HFF-Myc (cell line): ENCODE results near the gene SRGAP3.

Experiments used
- DNase-seq: peaks from one replicate; pipeline ENCODE4 v3.0.0-alpha.2; 2011; ENCODE audit warnings: low read depth; ENCODE audit errors: extremely low read depth
- H3K4me3 ChIP-seq: replicated peaks from 2 replicates; pipeline ENCODE4 v1.5.1; 2011; ENCODE audit warnings: low read depth, mild to moderate bottlenecking, control low read depth, low read length
- CTCF ChIP-seq: IDR thresholded peaks from 2 replicates; pipeline ENCODE4 v1.5.1; 2012; ENCODE audit warnings: mild to moderate bottlenecking, low read depth, low read length, control low read depth; ENCODE audit errors: missing control alignments

The SRGAP3 gene

GRCh38 chr3:9071936-9072666 lies 177.3 kb downstream of the SRGAP3 start:
- TF ChIP-seq CTCF, result no peak
- no peak for DNase-seq
- H3K4me3 ChIP-seq, result no peak overlapping the region

GRCh38 chr3:9070961-9071360 lies 178.5 kb downstream of the SRGAP3 start:
- DNase-seq, result no peak
- no peak overlapping the region for H3K4me3 ChIP-seq
- no peak for TF ChIP-seq CTCF

- no peak for DNase-seq
- no peak overlapping the region for H3K4me3 ChIP-seq
- no peak for TF ChIP-seq CTCF
These were observed 179.5 kb downstream of the SRGAP3 start for GRCh38 chr3:9069971-9070370.

- no peak for DNase-seq
These were observed 181.4 kb downstream of the SRGAP3 start for GRCh38 chr3:9068051-9068450.

GRCh38 chr3:9067352-9067975 lies 182.0 kb downstream of the SRGAP3 start:
- TF ChIP-seq CTCF, result peak; percentile 95
- no peak overlapping the region for H3K4me3 ChIP-seq
- peak; percentile 12 for DNase-seq

More at GRCh38 chr3:9068051-9068450, 181.4 kb downstream of the SRGAP3 start:
- H3K4me3 ChIP-seq, result no peak overlapping the region
- TF ChIP-seq CTCF, result no peak

GRCh38 chr3:9066775-9067174 lies 182.7 kb downstream of the SRGAP3 start:
- H3K4me3 ChIP-seq, result no peak overlapping the region
- no peak for DNase-seq
- no peak for TF ChIP-seq CTCF
